Astrocyte (in vitro differentiated cells and primary cell): ENCODE results near the gene TMEM267. TPM values are rescaled to one million over a fixed set of nuclear protein-coding genes. Genes with fewer than 3 reads are reported as not detected.

ENCODE experiments used
- DNase-seq: peaks from one replicate; pipeline ENCODE4 v3.0.0-alpha.2; 2010; ENCODE audit warnings: low read depth
- FAIRE-seq: peaks from 2 replicates; lab custom pipeline; 2011; peaks lifted over from hg19 to GRCh38; lab: Jason Lieb, UNC
- H2AFZ ChIP-seq: 2 replicates; pipeline ENCODE4 v1.6.0; 2012; ENCODE audit warnings: low read depth, low read length, inconsistent platforms
- H3K27ac ChIP-seq: 2 replicates; pipeline ENCODE4 v1.5.1; 2011; ENCODE audit warnings: low read depth, low read length, inconsistent platforms
- H3K27me3 ChIP-seq: 2 replicates; pipeline ENCODE4 v1.6.0; 2011; ENCODE audit warnings: low read length, inconsistent platforms; ENCODE audit not compliant: insufficient read depth
- H3K36me3 ChIP-seq: 2 replicates; pipeline ENCODE4 v1.5.1; 2011; ENCODE audit warnings: low read length, inconsistent platforms; ENCODE audit not compliant: insufficient read depth
- H3K4me1 ChIP-seq: 2 replicates; pipeline ENCODE4 v1.5.1; 2011; ENCODE audit warnings: low read length, inconsistent platforms; ENCODE audit not compliant: insufficient read depth
- H3K4me2 ChIP-seq: 2 replicates; pipeline ENCODE4 v1.6.0; 2012; ENCODE audit warnings: low read length, inconsistent platforms
- H3K4me3 ChIP-seq: 2 replicates; pipeline ENCODE4 v1.5.1; 2011; ENCODE audit warnings: low read depth, mild to moderate bottlenecking, low read length, inconsistent platforms; ENCODE audit not compliant: insufficient read depth
- H3K79me2 ChIP-seq: 2 replicates; pipeline ENCODE4 v1.6.0; 2012; ENCODE audit warnings: mild to moderate bottlenecking, low read length, inconsistent platforms; ENCODE audit not compliant: insufficient read depth
- H3K9ac ChIP-seq: 2 replicates; pipeline ENCODE4 v1.6.0; 2012; ENCODE audit warnings: mild to moderate bottlenecking, low read length, inconsistent platforms
- H3K9me3 ChIP-seq: 2 replicates; pipeline ENCODE4 v1.5.1; 2012; ENCODE audit warnings: low read depth, mild to moderate bottlenecking, low read length, inconsistent platforms; ENCODE audit not compliant: insufficient read depth
- H4K20me1 ChIP-seq: 2 replicates; pipeline ENCODE4 v1.6.0; 2012; ENCODE audit warnings: low read length, inconsistent platforms; ENCODE audit not compliant: insufficient read depth
- H3K27ac Mint-ChIP-seq: one replicate; pipeline ENCODE4 v1.8.0; 2021; ENCODE audit warnings: mild to moderate bottlenecking, mixed read lengths; ENCODE audit not compliant: unreplicated experiment
- H3K27me3 Mint-ChIP-seq: one replicate; pipeline ENCODE4 v1.8.0; 2021; ENCODE audit warnings: low read depth, mixed read lengths; ENCODE audit not compliant: unreplicated experiment
- H3K36me3 Mint-ChIP-seq: one replicate; pipeline ENCODE4 v1.8.0; 2021; ENCODE audit warnings: low read depth, mixed read lengths; ENCODE audit not compliant: unreplicated experiment
- H3K4me1 Mint-ChIP-seq: one replicate; pipeline ENCODE4 v1.8.0; 2021; ENCODE audit warnings: low read depth, mixed read lengths; ENCODE audit not compliant: unreplicated experiment
- H3K4me3 Mint-ChIP-seq: one replicate; pipeline ENCODE4 v1.8.0; 2021; ENCODE audit warnings: mild to moderate bottlenecking, moderate library complexity, mixed read lengths; ENCODE audit not compliant: unreplicated experiment
- H3K9me3 Mint-ChIP-seq: one replicate; pipeline ENCODE4 v1.8.0; 2021; ENCODE audit warnings: mild to moderate bottlenecking, mixed read lengths; ENCODE audit not compliant: unreplicated experiment
- EZH2 ChIP-seq: IDR thresholded peaks from 2 replicates; pipeline ENCODE4 v1.6.1; 2012; ENCODE audit warnings: mild to moderate bottlenecking, low read length, inconsistent platforms; ENCODE audit not compliant: insufficient read depth
- total RNA-seq: library from RNA; stranded (reverse); gene quantifications from 2 replicates; pipeline ENCODE4 v1.2.1, GENCODE V29; 2021
- TF ChIP-seq, protein P1 (sequence below): IDR thresholded peaks from 2 replicates; pipeline ENCODE4 v1.5.1; 2011; ENCODE audit warnings: low read depth, mild to moderate bottlenecking, inconsistent platforms, low read length, moderate library complexity; ENCODE audit not compliant: insufficient read depth

TMEM267 gene
- total RNA-seq, 1 donor from 2014 or later, result 20.9 TPM

DNA sequence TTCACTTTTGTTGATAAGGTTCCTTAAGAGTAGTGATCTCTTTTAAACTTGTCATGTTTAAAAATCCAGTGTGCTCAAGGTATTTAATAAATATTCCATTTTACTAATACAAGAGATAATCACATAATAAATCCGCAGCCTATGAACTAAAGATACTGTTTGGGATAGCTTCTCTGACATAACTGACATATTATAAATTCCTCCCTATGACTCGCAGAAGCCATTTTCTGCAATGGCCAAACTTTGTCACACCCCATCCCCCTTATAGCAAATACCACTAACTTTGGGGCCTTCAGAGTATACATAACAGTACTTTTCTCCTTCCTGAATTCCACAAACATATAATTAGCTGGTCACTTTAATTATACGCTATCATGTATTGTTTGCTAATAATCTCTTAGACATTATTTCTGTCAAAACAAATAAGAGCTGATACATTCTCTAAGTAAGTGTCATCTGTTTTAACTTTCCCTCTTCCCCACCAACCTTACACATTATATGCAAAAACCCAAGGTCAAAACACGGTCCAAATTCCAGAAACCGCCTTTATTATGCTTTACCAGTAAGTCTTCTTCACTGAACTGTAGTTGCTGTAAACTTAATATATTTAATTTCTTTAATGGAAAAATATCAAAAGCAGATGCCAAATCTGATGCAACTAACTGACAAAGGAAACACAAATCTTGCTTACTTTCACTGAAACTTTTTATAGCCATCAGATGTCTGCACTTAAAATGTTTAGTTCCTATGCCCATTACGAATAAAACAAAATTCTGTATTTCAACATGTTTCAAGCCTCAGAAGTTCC, 971 bp downstream of the TMEM267 start:
- Mint-ChIP-seq H3K4me3 (peak overlapping the region; percentile 98), H3K36me3 (no peaks in the 10 kb centered on the region), H3K9me3 (no peaks in the 10 kb centered on the region), H3K27ac (peak overlapping the region; percentile 100), H3K27me3 (no peaks in the 10 kb centered on the region), H3K4me1 (peaks cover 10% of the 10 kb centered on the region)
- no peaks in the 10 kb centered on the region for H4K20me1 ChIP-seq
- H3K79me2 ChIP-seq, result peaks cover 33% of the 10 kb centered on the region
- H3K4me2 ChIP-seq, result peak overlapping the region; percentile 83
- H3K27me3 ChIP-seq, result no peaks in the 10 kb centered on the region
- TF ChIP-seq, protein P1, sequence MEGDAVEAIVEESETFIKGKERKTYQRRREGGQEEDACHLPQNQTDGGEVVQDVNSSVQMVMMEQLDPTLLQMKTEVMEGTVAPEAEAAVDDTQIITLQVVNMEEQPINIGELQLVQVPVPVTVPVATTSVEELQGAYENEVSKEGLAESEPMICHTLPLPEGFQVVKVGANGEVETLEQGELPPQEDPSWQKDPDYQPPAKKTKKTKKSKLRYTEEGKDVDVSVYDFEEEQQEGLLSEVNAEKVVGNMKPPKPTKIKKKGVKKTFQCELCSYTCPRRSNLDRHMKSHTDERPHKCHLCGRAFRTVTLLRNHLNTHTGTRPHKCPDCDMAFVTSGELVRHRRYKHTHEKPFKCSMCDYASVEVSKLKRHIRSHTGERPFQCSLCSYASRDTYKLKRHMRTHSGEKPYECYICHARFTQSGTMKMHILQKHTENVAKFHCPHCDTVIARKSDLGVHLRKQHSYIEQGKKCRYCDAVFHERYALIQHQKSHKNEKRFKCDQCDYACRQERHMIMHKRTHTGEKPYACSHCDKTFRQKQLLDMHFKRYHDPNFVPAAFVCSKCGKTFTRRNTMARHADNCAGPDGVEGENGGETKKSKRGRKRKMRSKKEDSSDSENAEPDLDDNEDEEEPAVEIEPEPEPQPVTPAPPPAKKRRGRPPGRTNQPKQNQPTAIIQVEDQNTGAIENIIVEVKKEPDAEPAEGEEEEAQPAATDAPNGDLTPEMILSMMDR, result no peak
- no peak for TF ChIP-seq EZH2
- H2AFZ ChIP-seq, result peak overlapping the region; percentile 97
- H3K9ac ChIP-seq, result peak overlapping the region; percentile 97
- H3K36me3 ChIP-seq, result no peaks in the 10 kb centered on the region
- no peak for FAIRE-seq
- no peaks in the 10 kb centered on the region for H3K9me3 ChIP-seq
- H3K4me3 ChIP-seq, result peak overlapping the region; percentile 90
- peak overlapping the region; percentile 97 for H3K27ac ChIP-seq
- peak; percentile 14 for DNase-seq
- H3K4me1 ChIP-seq, result peaks cover 5% of the 10 kb centered on the region

DNA sequence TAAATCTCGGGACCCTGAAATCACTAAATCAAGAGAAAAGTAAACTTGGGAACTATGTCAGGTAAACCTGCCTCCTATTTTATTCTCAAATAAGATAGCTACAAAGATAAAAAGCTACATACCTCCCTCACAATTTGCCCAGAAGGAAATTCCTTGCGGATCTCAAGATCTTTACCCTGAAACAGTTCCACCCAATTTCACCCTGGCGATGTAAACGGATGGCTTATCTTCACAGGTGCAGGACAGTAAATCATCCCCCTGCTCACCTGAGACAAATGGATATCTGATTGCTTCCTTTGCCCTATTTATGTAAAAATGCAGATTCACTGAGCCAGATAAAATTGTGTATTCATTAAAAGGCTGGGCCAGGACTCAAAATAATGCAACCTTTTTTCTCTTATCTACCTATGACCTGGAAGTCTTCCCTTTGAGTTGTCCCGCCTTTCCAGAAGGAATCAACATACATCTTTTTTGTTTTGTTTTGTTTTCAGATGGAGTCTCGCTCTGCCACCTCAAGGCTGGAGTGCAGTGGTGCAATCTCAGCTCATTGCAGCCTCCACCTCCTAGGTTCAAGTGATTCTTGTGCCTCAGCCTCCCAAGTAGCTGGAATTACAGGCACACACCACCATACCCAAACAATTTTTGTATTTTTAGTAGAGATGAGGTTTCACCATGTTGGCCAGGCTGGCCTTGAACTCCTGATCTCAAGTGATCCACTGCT, 13.8 kb downstream of the TMEM267 start:
- Mint-ChIP-seq H3K9me3 (peaks cover 15% of the 10 kb centered on the region), H3K27ac (no peak overlapping the region), H3K4me3 (no peak overlapping the region), H3K36me3 (peaks cover 43% of the 10 kb centered on the region), H3K4me1 (no peaks in the 10 kb centered on the region), H3K27me3 (no peaks in the 10 kb centered on the region)
- Histone ChIP-seq H3K36me3 (no peaks in the 10 kb centered on the region), H3K9ac (no peak overlapping the region), H3K27me3 (no peaks in the 10 kb centered on the region), H3K9me3 (no peaks in the 10 kb centered on the region), H4K20me1 (no peaks in the 10 kb centered on the region), H3K4me1 (no peaks in the 10 kb centered on the region), H2AFZ (no peak overlapping the region), H3K4me3 (no peak overlapping the region), H3K4me2 (no peak overlapping the region), H3K27ac (no peak overlapping the region), H3K79me2 (peaks cover 2% of the 10 kb centered on the region)
- no peak for DNase-seq
- TF ChIP-seq, protein P1, result no peak
- TF ChIP-seq EZH2, result no peak
- FAIRE-seq, result no peak
